Activated CD4-positive, alpha-beta T cell treated with anti-CD3 and anti-CD28 coated beads, Interleukin-2, amount 50 U/mL, for 1 hour (primary cell): Measurements from ENCODE around the gene C1D.
"Not testable (repeated sequence)": the region's sequence is repeated elsewhere in the genome, so short reads cannot be mapped to it uniquely, and the experiment has no call there.

Experiments
- DNase-seq: peaks from one replicate; pipeline ENCODE4 v3.0.0-alpha.2; 2020

Gene C1D

GRCh38 chr2:67997903-67998302 lies 64.9 kb downstream of the C1D start:
- DNase-seq, result no peak

- DNase-seq, result no peak
Observed at GRCh38 chr2:67997528-67997900, 65.3 kb downstream of the C1D start.

GRCh38 chr2:67996772-67997527 lies 65.9 kb downstream of the C1D start:
- no peak for DNase-seq

- DNase-seq, result no peak
Observed at GRCh38 chr2:67994716-67995115, 68.1 kb downstream of the C1D start.

GRCh38 chr2:67994069-67994468 lies 68.7 kb downstream of the C1D start:
- not testable (repeated sequence) for DNase-seq

- DNase-seq, result no peak
Observed at GRCh38 chr2:67993329-67993728, 69.5 kb downstream of the C1D start.

GRCh38 chr2:67991456-67991855 lies 71.3 kb downstream of the C1D start:
- no peak for DNase-seq
